ENCODE measurements around the gene EPB41. TPM values are rescaled to one million over a fixed set of nuclear protein-coding genes. Genes with fewer than 3 reads are reported as not detected.
"Not testable (repeated sequence)": the region's sequence is repeated elsewhere in the genome, so short reads cannot be mapped to it uniquely, and the experiment has no call there.

The EPB41 gene
- total and polyA plus RNA-seq, 7 donors: 13.2 to 35.1 (median 27.1) TPM

DNA sequence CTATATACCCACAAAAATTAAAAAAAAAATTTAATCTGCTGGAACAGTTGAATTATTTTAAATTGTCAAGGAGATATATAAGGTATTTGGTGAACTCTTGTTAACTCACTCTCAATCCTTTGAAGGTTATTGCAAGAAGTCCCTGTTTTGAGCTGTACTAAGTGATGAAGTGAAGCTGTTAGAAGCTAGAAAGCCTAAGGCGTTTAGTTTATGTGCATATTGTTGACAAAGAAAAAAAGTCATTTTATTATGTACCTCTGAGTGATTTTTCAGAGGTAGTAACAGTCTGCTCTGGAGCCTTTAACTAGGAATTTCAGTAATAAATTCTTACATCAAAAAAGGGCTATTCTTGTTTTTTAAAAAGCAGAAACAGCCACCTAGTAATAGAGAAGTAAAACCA, 149.7 kb downstream of the EPB41 start:
- intact Hi-C loops (cut with DNase I): no loop called here
- Histone ChIP-seq H3K4me1 (peaks cover 0 to 21% (median 8%) of the 10 kb centered on the region in 4 donors), H3K36me3 (no peaks in the 10 kb centered on the region), H3K4me3 (no peak overlapping the region), H3K9me3 (no peaks in the 10 kb centered on the region), H3K27ac (no peak overlapping the region), H3K27me3 (no peaks in the 10 kb centered on the region)
- no peak for TF ChIP-seq POLR2AphosphoS5 (IDR thresholded peaks at IDR 0.05)
- TF ChIP-seq EP300 (IDR thresholded peaks at IDR 0.05): no peak
- no peak for TF ChIP-seq POLR2A (IDR thresholded peaks at IDR 0.05)
- TF ChIP-seq, protein P1, sequence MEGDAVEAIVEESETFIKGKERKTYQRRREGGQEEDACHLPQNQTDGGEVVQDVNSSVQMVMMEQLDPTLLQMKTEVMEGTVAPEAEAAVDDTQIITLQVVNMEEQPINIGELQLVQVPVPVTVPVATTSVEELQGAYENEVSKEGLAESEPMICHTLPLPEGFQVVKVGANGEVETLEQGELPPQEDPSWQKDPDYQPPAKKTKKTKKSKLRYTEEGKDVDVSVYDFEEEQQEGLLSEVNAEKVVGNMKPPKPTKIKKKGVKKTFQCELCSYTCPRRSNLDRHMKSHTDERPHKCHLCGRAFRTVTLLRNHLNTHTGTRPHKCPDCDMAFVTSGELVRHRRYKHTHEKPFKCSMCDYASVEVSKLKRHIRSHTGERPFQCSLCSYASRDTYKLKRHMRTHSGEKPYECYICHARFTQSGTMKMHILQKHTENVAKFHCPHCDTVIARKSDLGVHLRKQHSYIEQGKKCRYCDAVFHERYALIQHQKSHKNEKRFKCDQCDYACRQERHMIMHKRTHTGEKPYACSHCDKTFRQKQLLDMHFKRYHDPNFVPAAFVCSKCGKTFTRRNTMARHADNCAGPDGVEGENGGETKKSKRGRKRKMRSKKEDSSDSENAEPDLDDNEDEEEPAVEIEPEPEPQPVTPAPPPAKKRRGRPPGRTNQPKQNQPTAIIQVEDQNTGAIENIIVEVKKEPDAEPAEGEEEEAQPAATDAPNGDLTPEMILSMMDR (IDR thresholded peaks at IDR 0.05): no peak
- WGBS, 2 donors: 63 to 79% methylated on average over 1 of the region's 1 CpG
- DNase-seq: no peak

DNA sequence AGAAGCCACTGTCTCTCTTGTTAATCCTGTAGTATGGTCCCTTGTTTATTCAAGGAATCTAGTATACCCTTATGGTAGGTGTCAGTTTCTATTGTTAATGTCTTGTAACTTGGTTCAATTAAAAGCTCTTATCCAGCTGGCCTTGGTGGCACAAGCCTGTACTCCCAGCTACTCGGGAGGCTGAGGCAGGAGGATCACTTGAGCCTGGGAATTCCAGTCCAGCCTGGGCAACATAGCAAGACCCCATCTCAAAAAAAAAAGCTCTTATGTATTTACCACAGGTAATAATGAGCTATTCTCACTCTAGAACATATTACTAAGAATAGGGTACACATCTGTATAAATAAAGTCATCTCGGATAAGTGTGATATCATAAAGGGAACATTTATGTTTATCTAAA, 162.8 kb downstream of the EPB41 start:
- no peak for TF ChIP-seq EP300 (IDR thresholded peaks at IDR 0.05)
- no peak for TF ChIP-seq POLR2AphosphoS5 (IDR thresholded peaks at IDR 0.05)
- TF ChIP-seq POLR2A (IDR thresholded peaks at IDR 0.05): no peak
- TF ChIP-seq, protein P1 (IDR thresholded peaks at IDR 0.05): no peak
- intact Hi-C loops (cut with DNase I): no loop called here
- DNase-seq: no peak
- 94 to 95% methylated on average over 2 of the region's 2 CpGs for WGBS, 2 donors
- no peaks in the 10 kb centered on the region for H3K9me3 ChIP-seq
- no peaks in the 10 kb centered on the region for H3K36me3 ChIP-seq
- H3K27me3 ChIP-seq: no peaks in the 10 kb centered on the region
- H3K4me3 ChIP-seq: no peak overlapping the region
- H3K27ac ChIP-seq: no peak overlapping the region
- H3K4me1 ChIP-seq: peaks cover 0 to 17% (median 7%) of the 10 kb centered on the region in 4 donors

DNA sequence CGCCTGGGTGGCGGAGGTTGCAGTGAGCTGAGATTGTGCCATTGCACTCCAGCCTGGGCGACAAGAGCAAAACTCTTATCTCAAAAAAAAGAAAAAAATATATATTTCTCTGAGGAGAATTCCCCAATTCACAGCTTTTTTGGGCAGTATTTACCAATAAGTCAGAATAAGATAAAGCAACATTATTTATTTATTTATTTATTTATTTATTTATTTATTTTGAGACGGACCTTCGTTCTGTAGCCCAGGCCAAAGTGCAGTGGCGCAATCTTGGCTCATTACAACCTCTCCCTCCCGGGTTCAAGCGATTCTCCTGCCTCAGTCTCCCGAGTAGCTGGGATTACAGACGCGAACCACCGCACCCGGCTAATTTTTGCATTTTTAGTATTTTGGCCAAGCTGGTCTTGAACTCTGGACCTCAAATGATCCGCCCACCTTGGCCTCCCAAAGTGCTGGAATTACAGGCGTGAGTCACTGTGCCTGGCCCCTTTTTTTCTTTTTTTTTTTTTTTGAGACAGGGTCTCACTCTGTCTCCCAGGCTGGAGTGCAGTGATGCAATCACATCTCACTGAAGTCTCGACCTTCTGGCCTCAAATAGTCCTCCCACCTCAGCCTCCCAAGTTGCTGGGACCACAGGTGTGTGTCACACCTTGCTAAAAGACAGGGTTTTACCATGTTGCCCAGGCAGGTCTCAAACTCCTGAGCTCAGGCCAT, 165.7 kb downstream of the EPB41 start:
- H3K4me3 ChIP-seq, H3K9me3 ChIP-seq, DNase-seq, H3K36me3 ChIP-seq, H3K27me3 ChIP-seq: not testable (repeated sequence)
- H3K4me1 ChIP-seq: peaks cover 0 to 41% (median 19%) of the 10 kb centered on the region in 4 donors
- intact Hi-C loops (cut with DNase I): loop anchor here (5.0 kb wide), 1 partner anchor 42 kb away; the partner anchor contains the start of gene TMEM200B
- H3K27ac ChIP-seq: peak overlapping the region in 2 of 4 donors; percentile 79 to 80
- 91 to 93% methylated on average over 16 of the region's 16 CpGs for WGBS, 2 donors

DNA sequence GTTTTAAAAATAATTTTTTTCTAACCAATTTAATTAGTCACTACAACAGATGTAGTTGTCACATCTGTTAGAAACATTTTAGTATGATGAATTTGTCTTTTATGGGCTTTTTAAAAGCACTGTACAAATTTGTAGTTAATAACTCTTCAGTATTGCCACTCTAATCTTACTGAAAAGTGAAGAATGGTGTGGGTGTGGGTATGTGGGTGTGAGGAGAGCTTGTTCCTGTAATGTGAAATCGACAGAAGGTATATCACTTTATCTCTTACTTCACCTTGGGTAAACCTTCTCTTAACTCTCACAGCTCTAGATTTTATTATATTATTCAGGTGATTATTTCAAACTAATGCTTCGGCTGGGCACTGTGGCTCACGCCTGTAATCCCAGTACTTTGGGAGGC, 166.8 kb downstream of the EPB41 start:
- Histone ChIP-seq H3K4me3 (no peak overlapping the region), H3K27ac (peak overlapping the region in 2 of 4 donors; percentile 79 to 80)
- intact Hi-C loops (cut with DNase I): loop anchor here (5.0 kb wide), 1 partner anchor 41 kb away; the partner anchor contains the start of gene TMEM200B

DNA sequence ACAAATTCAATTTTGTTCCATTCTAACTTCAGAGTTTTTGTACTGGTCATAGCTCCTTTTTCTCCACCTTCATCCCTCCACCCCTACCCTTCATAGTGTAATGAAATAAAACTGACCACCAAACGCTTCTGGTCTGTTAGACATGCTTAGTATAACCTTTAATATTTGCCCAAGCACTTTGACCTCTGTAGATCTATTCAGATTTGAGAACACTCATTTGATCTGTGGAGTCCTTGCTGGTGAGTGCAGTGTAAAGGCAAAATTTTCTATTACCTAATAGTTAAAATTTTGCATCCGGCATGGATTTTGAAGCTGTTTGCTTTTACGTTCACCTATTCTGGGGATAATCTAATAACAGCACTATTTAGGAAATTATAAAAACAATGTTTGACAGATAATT, 168.2 kb downstream of the EPB41 start:
- peak overlapping the region in 3 of 4 donors; percentile 67 to 80 (median 79) for H3K27ac ChIP-seq
- no peak for TF ChIP-seq POLR2AphosphoS5 (IDR thresholded peaks at IDR 0.05)
- TF ChIP-seq, protein P1 (IDR thresholded peaks at IDR 0.05): no peak
- no peak for TF ChIP-seq POLR2A (IDR thresholded peaks at IDR 0.05)
- no peak for TF ChIP-seq EP300 (IDR thresholded peaks at IDR 0.05)
- peaks cover 0 to 45% (median 19%) of the 10 kb centered on the region in 4 donors for H3K4me1 ChIP-seq
- peak overlapping the region; percentile 5 to 31 (median 23) for H3K4me3 ChIP-seq
- no peaks in the 10 kb centered on the region for H3K36me3 ChIP-seq
- no peak for DNase-seq
- no peaks in the 10 kb centered on the region for H3K27me3 ChIP-seq
- no peaks in the 10 kb centered on the region for H3K9me3 ChIP-seq
- intact Hi-C loops (cut with DNase I): loop anchor here (5.0 kb wide), 1 partner anchor 40 kb away; the partner anchor contains the start of gene TMEM200B
- 86 to 89% methylated on average over 3 of the region's 3 CpGs for WGBS, 2 donors

More for the DNA sequence above, 166.8 kb downstream of the EPB41 start:
- Histone ChIP-seq H3K9me3 (no peaks in the 10 kb centered on the region), H3K27me3 (no peaks in the 10 kb centered on the region), H3K36me3 (no peaks in the 10 kb centered on the region), H3K4me1 (peaks cover 0 to 45% (median 19%) of the 10 kb centered on the region in 4 donors)
- TF ChIP-seq, protein P1 (IDR thresholded peaks at IDR 0.05): no peak
- TF ChIP-seq EP300 (IDR thresholded peaks at IDR 0.05) (no peak), POLR2A (IDR thresholded peaks at IDR 0.05) (no peak), POLR2AphosphoS5 (IDR thresholded peaks at IDR 0.05) (no peak)
- 93 to 94% methylated on average over 3 of the region's 3 CpGs for WGBS, 2 donors
- DNase-seq: no peak

All from sigmoid colon (tissue), 7 donors.